Endothelial cell of umbilical vein (primary cell): ENCODE results near the gene TESPA1. TPM values are rescaled to one million over a fixed set of nuclear protein-coding genes. Genes with fewer than 3 reads are reported as not detected.

Experiments used
- BruUV-seq: library from RNA; stranded (reverse); fragments of 400-500 nt; replicated peaks from 2 replicates; lab custom pipeline; 2021; lab: Mats Ljungman, UMichigan
- CTCF ChIA-PET: fragments of 300-600, 350-600 bp; sonication (Branson Sonifier 250); formaldehyde crosslinking; loops from one replicate; lab custom pipeline; 2021; ENCODE audit warnings: antibody characterized with exemption, inconsistent platforms; lab: Charles Lee
- POLR2A ChIA-PET: fragments of 300-600, 350-600 bp; sonication (Branson Sonifier 250); formaldehyde crosslinking; loops from one replicate; lab custom pipeline; 2021; ENCODE audit warnings: antibody characterized with exemption, inconsistent platforms; lab: Charles Lee
- DNase-seq: peaks from one replicate; pipeline ENCODE4 v3.0.0-alpha.2; 2011; ENCODE audit warnings: low read depth, low spot score
- FAIRE-seq: peaks from 2 replicates; lab custom pipeline; 2011; peaks lifted over from hg19 to GRCh38; lab: Jason Lieb, UNC
- H2AFZ ChIP-seq: 2 replicates; pipeline ENCODE4 v1.6.0; 2012; ENCODE audit warnings: low read depth, low read length, control low read depth, inconsistent platforms
- H3K27ac ChIP-seq: 2 replicates; pipeline ENCODE4 v1.5.1; 2011; ENCODE audit warnings: low read depth, mild to moderate bottlenecking, control low read depth, low read length, moderate library complexity; ENCODE audit not compliant: insufficient read depth
- H3K27me3 ChIP-seq, 2 experiments: 2 replicates each; pipeline versions ENCODE4 v1.6.0 to v1.6.1; 2011; ENCODE audit warnings: low read length in 2 of 2, mixed read lengths in 1 of 2; ENCODE audit not compliant: control insufficient read depth in 2 of 2, insufficient read depth in 2 of 2
- H3K36me3 ChIP-seq, 2 experiments: 2 replicates in 1 of 2; 3 replicates in 1 of 2; pipeline ENCODE4 v1.5.1; 2011; ENCODE audit warnings: low read length in 2 of 2, mild to moderate bottlenecking in 1 of 2, moderate library complexity in 1 of 2; ENCODE audit not compliant: control insufficient read depth in 2 of 2, insufficient read depth in 2 of 2; ENCODE audit errors: extremely low read depth in 1 of 2
- H3K4me1 ChIP-seq: 3 replicates; pipeline ENCODE4 v1.5.1; 2011; ENCODE audit warnings: mild to moderate bottlenecking, low read length; ENCODE audit not compliant: control insufficient read depth, insufficient read depth; ENCODE audit errors: extremely low read depth
- H3K4me2 ChIP-seq: 2 replicates; pipeline ENCODE4 v1.6.1; 2011; ENCODE audit warnings: low read length, control low read depth, mixed read lengths; ENCODE audit not compliant: insufficient read depth
- H3K4me3 ChIP-seq, 3 experiments: fragments of 200-600 bp in 1 of 3; sonication (generic), shearing (Covaris generic) in 1 of 3; replicated peaks in 1 of 3; 2 replicates each; pipeline ENCODE4 v1.5.1; 2011 to 2016; ENCODE audit warnings: control low read depth in 3 of 3, low read length in 3 of 3, mild to moderate bottlenecking in 2 of 3, inconsistent platforms in 1 of 3, low read depth in 1 of 3, moderate library complexity in 1 of 3; ENCODE audit not compliant: insufficient read depth in 1 of 3
- H3K79me2 ChIP-seq: 2 replicates; pipeline ENCODE4 v1.6.0; 2012; ENCODE audit warnings: low read length, inconsistent platforms; ENCODE audit not compliant: control insufficient read depth, insufficient read depth
- H3K9ac ChIP-seq: replicated peaks from 2 replicates; pipeline ENCODE3; 2011; ENCODE audit warnings: low read length, control low read depth; ENCODE audit not compliant: insufficient read depth; ENCODE audit errors: extremely low read depth
- H3K9me1 ChIP-seq: replicated peaks from 3 replicates; pipeline ENCODE4 v1.6.0; 2011; ENCODE audit warnings: mild to moderate bottlenecking, low read length; ENCODE audit not compliant: control insufficient read depth, insufficient read depth; ENCODE audit errors: extremely low read depth
- H3K9me3 ChIP-seq: replicated peaks from 2 replicates; pipeline ENCODE4 v1.5.1; 2012; ENCODE audit warnings: low read length, inconsistent platforms; ENCODE audit not compliant: control insufficient read depth, insufficient read depth
- H4K20me1 ChIP-seq: replicated peaks from 2 replicates; pipeline ENCODE3; 2011; ENCODE audit warnings: mild to moderate bottlenecking, low read length; ENCODE audit not compliant: control insufficient read depth, insufficient read depth; ENCODE audit errors: extremely low read depth
- EZH2 ChIP-seq: IDR thresholded peaks from 2 replicates; pipeline ENCODE4 v1.6.1; 2012; ENCODE audit warnings: borderline replicate concordance, low read depth, mild to moderate bottlenecking, moderate library complexity, low read length, inconsistent platforms; ENCODE audit not compliant: severe bottlenecking
- GATA2 ChIP-seq: IDR thresholded peaks from 2 replicates; pipeline ENCODE4 v1.7.0; 2011; ENCODE audit warnings: low read depth, mild to moderate bottlenecking, moderate library complexity, mixed read lengths, low read length; ENCODE audit not compliant: insufficient read length, insufficient read depth
- JUN ChIP-seq: IDR thresholded peaks from 2 replicates; pipeline ENCODE4 v1.6.1; 2011; ENCODE audit warnings: borderline replicate concordance, low read depth; ENCODE audit not compliant: insufficient read length, insufficient read depth
- MAX ChIP-seq: IDR thresholded peaks from 2 replicates; pipeline ENCODE4 v1.6.1; 2011; ENCODE audit not compliant: insufficient read depth, insufficient read length
- MYC ChIP-seq: IDR thresholded peaks from one replicate; pipeline ENCODE4 v1.6.1; 2011; ENCODE audit warnings: mild to moderate bottlenecking, low read depth, low read length
- POLR2A ChIP-seq: IDR thresholded peaks from 2 replicates; pipeline ENCODE4 v1.6.1; 2012; ENCODE audit warnings: low read depth, mild to moderate bottlenecking, control low read depth, low read length
- POLR2AphosphoS5 ChIP-seq: IDR thresholded peaks from 2 replicates; pipeline ENCODE4 v1.6.1; 2012; ENCODE audit warnings: low read depth, mild to moderate bottlenecking, control low read depth, low read length, moderate library complexity; ENCODE audit not compliant: insufficient read depth
- dilution Hi-C: fragments of 300-500 bp; cut with MboI; formaldehyde crosslinking; loops from one replicate; pipeline ENCODE4 v1.15.0; 2019; ENCODE audit warnings: low sequenced_read_pairs; ENCODE audit not compliant: extremely low pct_ligation_motif_present
- intact Hi-C: fragments of 100-400 bp; cut with micrococcal nuclease; formaldehyde crosslinking; loops from one replicate; pipeline ENCODE4 v1.10.0; 2022
- polyA plus RNA-seq, 4 experiments: library from polyadenylated mRNA; depleted of rRNA in 3 of 4; stranded (reverse) in 3 of 4; unstranded in 1 of 4; fragments of >200 nt; gene quantifications; 2 replicates each; pipeline versions ENCODE4 v1.2.1 to v1.2.3, GENCODE V29; 2011 to 2012; ENCODE audit warnings: missing spikeins in 1 of 4
- total RNA-seq: library from RNA; stranded (reverse); gene quantifications from 2 replicates; pipeline ENCODE4 v1.2.3, GENCODE V29; 2021

Gene TESPA1
- total and polyA plus RNA-seq, 2 donors (not counting 3 experiments of a cell fraction or from before 2014, with no cell fraction given) = not detected

DNA sequence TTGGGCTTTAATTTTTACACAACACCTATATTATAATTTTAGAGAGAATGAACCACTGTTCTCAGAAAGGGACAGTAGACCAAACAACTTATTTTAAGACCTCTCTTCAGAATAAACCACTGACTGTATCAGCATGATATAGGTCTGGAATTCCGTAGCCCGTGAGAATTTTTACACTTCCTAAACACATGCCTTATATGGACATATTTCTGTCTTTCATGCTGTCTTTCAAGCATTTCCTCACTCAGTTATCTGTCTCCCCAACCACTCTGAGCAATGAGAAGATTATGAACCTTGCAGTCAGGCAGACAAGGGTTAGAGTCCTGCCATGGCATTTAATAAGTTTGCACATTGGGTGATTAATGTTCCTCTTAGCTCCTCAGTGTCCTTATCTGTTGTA is 17.8 kb upstream of the TESPA1 start:
- CTCF ChIA-PET = interaction anchor here (0.7 to 2.3 kb wide), 4 partner anchors 10 to 654 kb away, joined by 3 to 15 read pairs (median 6); no protein-coding TSS in a partner anchor
- intact Hi-C loops = no loop called here
- dilution Hi-C loops = no loop called here

GRCh38 chr12:55001198-55001868 is 16.8 kb upstream of the TESPA1 start:
- H3K9me3 ChIP-seq = no peaks in the 10 kb centered on the region
- H3K79me2 ChIP-seq = no peaks in the 10 kb centered on the region
- dilution Hi-C loops = no loop called here
- H3K27me3 ChIP-seq = no peaks in the 10 kb centered on the region
- no peaks in the 10 kb centered on the region for H3K9me1 ChIP-seq
- no peaks in the 10 kb centered on the region for H3K36me3 ChIP-seq
- H2AFZ ChIP-seq = no peak overlapping the region
- H4K20me1 ChIP-seq = no peaks in the 10 kb centered on the region
- H3K27ac ChIP-seq = no peak overlapping the region
- BruUV-seq = no TSS peak
- no peak overlapping the region for H3K4me3 ChIP-seq
- H3K4me1 ChIP-seq = no peaks in the 10 kb centered on the region
- TF ChIP-seq EZH2 = no peak
- no peak for TF ChIP-seq MYC
- no peak for TF ChIP-seq POLR2AphosphoS5
- TF ChIP-seq POLR2A = no peak
- no peak overlapping the region for H3K4me2 ChIP-seq
- no peak overlapping the region for H3K9ac ChIP-seq
- no peak for DNase-seq
- no peak for FAIRE-seq
- ChIA-PET POLR2A (no interaction called here), CTCF (interaction anchor here (1.2 to 1.3 kb wide), 3 partner anchors 8 to 70 kb away, joined by 3 to 9 read pairs (median 4); no protein-coding TSS in a partner anchor)
- intact Hi-C loops = no loop called here

More for the DNA sequence above, 17.8 kb upstream of the TESPA1 start:
- Histone ChIP-seq H3K9ac (no peak overlapping the region), H3K79me2 (no peaks in the 10 kb centered on the region), H3K27ac (no peak overlapping the region), H3K4me2 (no peak overlapping the region), H3K27me3 (no peaks in the 10 kb centered on the region), H3K9me1 (no peaks in the 10 kb centered on the region), H3K4me3 (no peak overlapping the region), H3K9me3 (no peaks in the 10 kb centered on the region), H4K20me1 (no peaks in the 10 kb centered on the region), H3K4me1 (no peaks in the 10 kb centered on the region), H2AFZ (no peak overlapping the region), H3K36me3 (no peaks in the 10 kb centered on the region)
- BruUV-seq = no TSS peak
- FAIRE-seq = no peak
- no peak for DNase-seq
- TF ChIP-seq GATA2 (no peak), POLR2AphosphoS5 (no peak), MYC (no peak), JUN (no peak), EZH2 (no peak), MAX (no peak), POLR2A (no peak)
- POLR2A ChIA-PET = no interaction called here
